GM18520 (cell line): ENCODE measurements around the gene GNPDA1.
"Not testable (repeated sequence)": the region's sequence is repeated elsewhere in the genome, so short reads cannot be mapped to it uniquely, and the experiment has no call there.

Experiments used
- ATAC-seq: cut with Tn5 transposase; IDR thresholded peaks from one replicate; pipeline ENCODE4 v1.9.1; 2021; ENCODE audit not compliant: unreplicated experiment

The GNPDA1 gene

GRCh38 chr5:142012792-142013388, at the start of gene GNPDA1:
TSS of gene GNPDA1 (minus strand) at chr5:142013027. CDS start at chr5:142012035, 992 bp downstream.
- peak; percentile 45 for ATAC-seq

- no peak for ATAC-seq
Measured at GRCh38 chr5:142059304-142059940, 46.6 kb upstream of the GNPDA1 start.

GRCh38 chr5:142057697-142058056, 44.9 kb upstream of the GNPDA1 start:
- ATAC-seq: no peak

GRCh38 chr5:142056816-142057696, 44.2 kb upstream of the GNPDA1 start:
- no peak for ATAC-seq

GRCh38 chr5:142055301-142055700, 42.5 kb upstream of the GNPDA1 start:
- ATAC-seq: no peak

GRCh38 chr5:142053426-142054151, 40.8 kb upstream of the GNPDA1 start:
- ATAC-seq: no peak

- ATAC-seq: not testable (repeated sequence)
Measured at GRCh38 chr5:142052026-142052425, 39.2 kb upstream of the GNPDA1 start.

- ATAC-seq: no peak
Measured at GRCh38 chr5:142048272-142048671, 35.4 kb upstream of the GNPDA1 start.

- ATAC-seq: no peak
Measured at GRCh38 chr5:142046191-142046590, 33.4 kb upstream of the GNPDA1 start.

GRCh38 chr5:142040881-142041280, 28.1 kb upstream of the GNPDA1 start:
- not testable (repeated sequence) for ATAC-seq

GRCh38 chr5:142040285-142040684, 27.5 kb upstream of the GNPDA1 start:
- ATAC-seq: no peak

GRCh38 chr5:142038735-142039134, 25.9 kb upstream of the GNPDA1 start:
- no peak for ATAC-seq

GRCh38 chr5:142037599-142037998, 24.8 kb upstream of the GNPDA1 start:
- ATAC-seq: not testable (repeated sequence)

GRCh38 chr5:142036918-142037317, 24.1 kb upstream of the GNPDA1 start:
- no peak for ATAC-seq

- no peak for ATAC-seq
Measured at GRCh38 chr5:142034994-142035393, 22.2 kb upstream of the GNPDA1 start.

- ATAC-seq: not testable (repeated sequence)
Measured at GRCh38 chr5:142033632-142034567, 21.1 kb upstream of the GNPDA1 start.

GRCh38 chr5:142032747-142033631, 20.2 kb upstream of the GNPDA1 start:
- ATAC-seq: no peak

- no peak for ATAC-seq
Measured at GRCh38 chr5:142032150-142032549, 19.3 kb upstream of the GNPDA1 start.

- no peak for ATAC-seq
Measured at GRCh38 chr5:142025637-142026036, 12.8 kb upstream of the GNPDA1 start.
